NT2/D1 (cell line): Measurements from ENCODE around the gene SNX5.

Experiments
- YY1 ChIP-seq: IDR thresholded peaks from 2 replicates; pipeline ENCODE4 v1.6.1; 2011; ENCODE audit not compliant: insufficient read length, insufficient read depth
- ZNF274 ChIP-seq: IDR thresholded peaks from 2 replicates; pipeline ENCODE4 v1.6.1; 2011; ENCODE audit warnings: mild to moderate bottlenecking, low read depth, low read length

GRCh38 chr20:17910828-17911294, 57.7 kb downstream of the SNX5 start:
- no peak for TF ChIP-seq YY1
- no peak for TF ChIP-seq ZNF274
